Activated CD8-positive, alpha-beta memory T cell treated with anti-CD3 and anti-CD28 coated beads for 1 hour (primary cell): ENCODE results near the gene CLEC14A.

Experiments used
- DNase-seq, 2 donors: peaks; one replicate each; pipeline ENCODE4 v3.0.0-alpha.2; 2020; ENCODE audit warnings: low read depth in 1 of 2; ENCODE audit errors: extremely low read depth in 1 of 2

CLEC14A gene, protein sequence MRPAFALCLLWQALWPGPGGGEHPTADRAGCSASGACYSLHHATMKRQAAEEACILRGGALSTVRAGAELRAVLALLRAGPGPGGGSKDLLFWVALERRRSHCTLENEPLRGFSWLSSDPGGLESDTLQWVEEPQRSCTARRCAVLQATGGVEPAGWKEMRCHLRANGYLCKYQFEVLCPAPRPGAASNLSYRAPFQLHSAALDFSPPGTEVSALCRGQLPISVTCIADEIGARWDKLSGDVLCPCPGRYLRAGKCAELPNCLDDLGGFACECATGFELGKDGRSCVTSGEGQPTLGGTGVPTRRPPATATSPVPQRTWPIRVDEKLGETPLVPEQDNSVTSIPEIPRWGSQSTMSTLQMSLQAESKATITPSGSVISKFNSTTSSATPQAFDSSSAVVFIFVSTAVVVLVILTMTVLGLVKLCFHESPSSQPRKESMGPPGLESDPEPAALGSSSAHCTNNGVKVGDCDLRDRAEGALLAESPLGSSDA

DNA sequence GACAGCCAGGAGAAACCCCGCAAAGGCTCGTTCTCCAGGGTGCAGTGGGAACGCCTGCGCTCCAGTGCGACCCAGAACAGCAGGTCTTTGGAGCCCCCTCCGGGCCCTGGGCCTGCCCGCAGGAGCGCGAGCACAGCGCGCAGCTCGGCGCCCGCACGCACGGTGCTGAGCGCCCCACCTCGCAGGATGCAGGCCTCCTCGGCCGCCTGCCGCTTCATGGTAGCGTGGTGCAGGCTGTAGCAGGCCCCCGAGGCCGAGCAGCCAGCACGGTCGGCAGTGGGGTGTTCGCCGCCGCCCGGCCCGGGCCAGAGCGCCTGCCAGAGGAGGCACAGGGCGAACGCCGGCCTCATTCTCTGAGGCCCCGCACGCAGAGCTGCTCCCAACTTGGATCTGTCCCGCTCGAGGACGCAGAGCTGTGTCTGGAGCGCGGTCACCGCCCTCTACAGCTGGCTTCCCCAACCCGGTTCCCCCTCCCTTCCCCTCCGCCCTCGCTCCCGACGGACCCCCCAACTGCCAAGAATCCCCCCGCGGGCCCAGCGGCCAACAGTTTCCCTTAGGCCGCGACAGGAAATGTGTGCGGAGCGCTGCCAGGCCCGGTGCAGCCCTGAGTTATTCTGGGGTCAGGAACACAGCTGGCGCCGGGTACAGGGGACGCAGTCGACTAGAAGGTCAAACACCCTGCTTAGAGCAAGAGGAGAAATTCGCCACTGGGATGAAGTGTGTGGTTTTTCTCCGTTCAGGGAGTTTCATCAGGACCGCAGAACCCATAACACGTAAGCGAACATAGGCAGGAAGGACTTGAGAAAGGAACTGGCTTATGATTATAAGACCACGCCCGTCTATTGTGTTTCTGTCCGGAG lies at the start of gene CLEC14A:
TSS of gene CLEC14A (minus strand) at position 421 of the 860 bp plus-strand sequence. CDS start at position 350, 71 bp downstream.
- no peak for DNase-seq

DNA sequence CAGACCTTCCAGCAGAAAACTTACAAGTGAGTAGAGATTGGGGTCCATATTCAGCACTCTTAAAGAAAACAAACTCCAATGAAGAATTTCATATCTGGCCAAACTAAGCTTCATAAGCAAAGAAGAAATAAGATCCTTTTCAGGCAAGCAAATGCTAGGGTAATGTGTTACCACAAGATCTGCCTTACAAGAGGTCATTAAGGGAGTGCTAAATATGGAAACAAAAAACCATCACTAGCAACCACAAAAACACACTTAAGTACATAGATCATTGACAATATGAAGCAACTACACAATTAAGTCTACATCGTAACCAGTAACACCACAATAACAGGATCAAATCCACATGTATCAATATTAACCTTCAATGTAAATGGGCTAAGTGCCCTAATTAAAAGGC lies 47.1 kb upstream of the CLEC14A start:
- no peak for DNase-seq

DNA sequence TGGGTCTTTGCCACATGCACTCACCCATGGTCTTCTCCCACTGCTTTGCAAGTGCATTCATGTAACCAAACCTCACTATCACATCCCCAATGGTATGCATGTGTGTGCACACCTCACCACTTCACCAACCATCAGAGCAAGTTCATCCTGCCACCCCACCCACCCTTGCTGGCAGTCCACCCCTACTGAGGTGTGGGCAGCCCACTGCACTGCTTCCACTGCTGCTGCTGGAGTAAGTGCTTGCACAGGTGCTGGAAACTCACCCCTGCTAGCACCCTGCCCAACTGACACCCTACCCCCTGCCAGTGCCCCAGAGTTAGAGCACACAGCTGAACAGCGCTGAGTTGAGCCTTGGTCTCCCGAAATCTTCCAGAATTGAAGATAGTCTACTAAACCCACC lies 46.1 kb upstream of the CLEC14A start:
- no peak for DNase-seq

DNA sequence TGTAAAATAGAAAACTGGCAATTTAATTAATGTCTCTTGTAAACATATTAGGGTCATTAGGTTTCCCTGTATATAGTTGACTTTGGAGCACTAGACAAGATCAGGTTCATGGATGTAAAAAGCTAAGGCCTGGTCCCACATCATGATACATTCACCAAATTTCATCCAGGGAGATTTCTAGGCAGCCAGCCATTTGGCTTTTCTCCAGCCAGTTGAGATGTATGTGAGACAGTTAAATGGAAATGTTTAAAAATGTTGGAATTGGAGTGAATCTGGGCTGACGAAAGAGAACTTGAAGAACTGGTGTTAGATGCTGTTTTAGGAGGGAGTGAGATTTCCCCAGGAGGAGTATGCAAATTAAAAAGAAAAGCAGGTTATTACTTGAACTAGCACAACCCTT lies 41.8 kb upstream of the CLEC14A start:
- no peak for DNase-seq

DNA sequence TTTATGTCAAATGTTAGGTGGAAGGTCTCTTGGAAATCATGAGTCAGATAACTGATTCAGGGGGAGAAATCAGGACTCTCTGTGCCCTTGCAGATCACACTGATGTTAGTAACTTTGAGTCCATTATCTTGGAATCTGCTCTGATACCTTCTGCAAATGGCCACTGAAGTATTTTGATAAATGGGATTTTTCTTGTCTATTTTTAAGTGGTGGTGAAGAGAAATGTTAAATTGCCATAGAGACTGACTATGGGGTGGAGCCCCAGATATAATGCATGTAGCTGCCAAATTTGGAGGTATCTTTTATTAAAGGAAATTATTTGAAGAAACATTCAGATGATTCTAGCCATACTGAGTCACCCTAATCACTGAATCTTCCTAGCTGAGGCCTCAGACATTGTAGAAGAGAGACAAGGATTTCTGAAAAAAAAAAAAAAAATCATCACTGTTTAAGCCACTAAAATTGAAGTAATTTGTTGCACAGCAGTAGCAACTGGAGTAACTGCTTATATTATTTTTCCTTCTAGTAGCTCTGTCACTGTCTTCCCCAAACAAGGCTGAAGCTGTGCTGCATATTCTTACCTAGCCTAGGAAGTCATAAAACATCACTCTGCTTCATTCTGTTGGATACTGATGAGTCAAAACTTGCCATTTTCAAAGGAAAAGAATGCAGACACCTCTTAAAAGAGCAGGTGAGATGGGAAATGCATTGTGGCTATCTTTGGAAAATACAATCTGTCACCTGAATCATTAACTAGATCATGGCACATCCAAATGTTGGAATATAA lies 36.0 kb upstream of the CLEC14A start:
- DNase-seq: no peak

DNA sequence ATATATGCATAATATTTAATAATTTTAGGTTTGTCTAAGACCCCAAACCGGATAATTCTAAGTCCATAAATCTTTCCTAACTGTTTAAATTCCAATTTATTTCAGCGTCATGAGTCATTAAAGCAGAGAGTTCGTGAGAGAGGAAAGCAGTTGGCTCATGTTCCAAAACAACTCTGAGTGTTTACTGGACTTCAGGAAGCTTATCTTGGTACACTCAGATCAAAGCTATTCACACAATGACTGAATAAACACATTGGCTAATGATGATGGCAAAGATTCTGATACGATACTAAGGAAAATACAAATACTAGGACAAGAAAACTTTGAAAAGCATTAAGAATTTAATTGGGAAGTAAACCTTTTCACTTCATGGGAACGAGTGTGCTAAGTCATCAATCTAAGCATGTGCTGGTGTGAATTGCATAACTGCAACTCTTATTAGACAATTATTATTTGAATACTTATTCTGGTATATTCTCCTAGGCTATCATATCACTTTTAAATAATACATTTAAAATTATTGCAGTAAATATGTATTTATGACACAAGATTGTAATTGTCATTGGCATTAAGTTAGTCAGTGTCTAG lies 34.8 kb upstream of the CLEC14A start:
- DNase-seq: no peak

DNA sequence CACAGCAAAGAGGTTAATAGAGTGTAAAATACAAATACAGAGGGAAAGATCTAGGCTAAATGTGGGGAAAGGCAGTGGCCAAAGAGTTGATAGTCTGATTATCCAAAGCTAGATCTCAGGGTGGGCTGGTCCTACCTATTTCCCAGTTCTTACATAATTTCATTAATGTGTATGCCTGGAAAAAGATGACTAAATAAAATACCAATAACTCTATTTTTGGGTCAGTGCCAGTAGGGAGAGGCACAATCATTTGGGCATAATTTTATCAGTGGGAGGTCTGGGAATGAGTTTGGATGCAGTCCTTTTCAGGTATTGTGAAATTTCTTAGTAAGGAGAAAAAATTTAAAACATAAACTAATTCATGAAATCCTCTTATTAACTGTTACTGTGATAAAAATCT lies 30.6 kb upstream of the CLEC14A start:
- no peak for DNase-seq

DNA sequence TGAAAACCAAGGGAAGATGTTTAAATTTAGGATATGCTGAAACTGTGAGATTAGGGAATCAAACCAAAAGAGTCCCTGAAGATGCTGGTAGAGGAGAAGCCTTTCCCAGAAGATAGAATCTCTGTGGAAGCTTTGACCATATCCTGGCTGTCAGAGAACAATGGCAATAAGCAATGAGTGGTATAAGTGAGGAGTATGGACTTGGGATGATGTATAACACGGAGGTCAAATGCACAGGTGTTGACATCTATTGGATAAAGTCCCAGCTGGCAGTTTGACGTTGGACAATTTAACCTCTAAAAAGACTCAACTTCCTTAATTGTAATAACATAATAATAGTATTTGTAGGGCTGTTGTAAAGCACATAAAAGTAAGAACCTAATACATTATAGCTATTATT lies 30.1 kb upstream of the CLEC14A start:
- DNase-seq: no peak

DNA sequence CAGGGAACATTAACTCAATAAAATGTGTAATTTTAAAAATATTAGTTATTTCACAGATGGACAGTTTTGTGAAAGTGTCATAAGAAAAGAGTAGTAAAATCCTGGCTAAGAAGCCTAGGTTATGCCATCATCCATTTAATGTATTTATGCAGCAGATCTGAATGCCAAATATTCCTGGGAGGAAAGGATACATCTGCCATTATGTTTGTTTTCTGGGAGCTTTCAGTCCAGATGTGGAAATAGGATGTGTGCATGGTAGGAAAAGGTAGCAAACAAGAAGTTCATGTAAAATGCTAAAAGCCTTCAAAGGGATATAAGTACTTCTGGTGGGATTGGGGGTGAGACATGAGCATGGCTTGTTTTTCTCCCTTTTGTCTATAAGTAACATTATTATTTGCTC lies 27.0 kb upstream of the CLEC14A start:
- DNase-seq: no peak

DNA sequence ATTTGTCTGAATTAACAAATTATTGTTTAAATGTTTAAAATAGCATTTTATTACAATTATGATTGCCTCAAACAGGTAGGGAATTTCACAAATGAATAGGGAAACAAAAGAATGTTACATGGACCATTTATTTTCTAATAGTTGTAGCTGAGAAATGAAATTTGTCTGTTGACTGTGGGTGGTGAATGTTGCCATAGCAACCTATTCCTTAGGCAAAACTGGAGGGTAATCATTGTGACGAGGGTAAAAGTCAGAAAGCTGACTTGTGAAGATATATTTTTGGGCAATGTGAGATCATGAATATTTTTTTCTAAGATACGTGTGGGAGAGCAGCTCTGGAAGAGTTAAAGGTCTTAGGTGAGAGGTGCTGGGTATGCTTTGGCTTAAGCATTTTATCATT lies 24.2 kb upstream of the CLEC14A start:
- no peak for DNase-seq

DNA sequence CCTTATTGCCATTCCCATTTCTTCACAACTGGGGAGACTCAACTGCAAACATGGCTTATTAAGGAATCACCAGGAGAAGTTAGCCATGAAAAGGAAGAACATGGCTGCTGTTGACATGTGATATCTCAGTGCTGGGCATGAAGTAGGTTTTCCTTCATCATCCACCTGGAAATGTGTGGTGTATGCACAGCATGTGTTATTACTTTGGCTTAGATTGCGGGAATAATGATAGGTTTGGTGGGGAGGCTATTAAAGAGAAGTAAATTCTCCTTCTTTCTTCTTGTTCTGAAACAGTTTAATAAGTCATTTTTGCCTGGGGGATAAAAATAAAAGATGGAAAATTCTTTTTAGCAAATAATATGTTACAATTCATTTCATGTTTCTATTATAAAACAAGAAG lies 23.7 kb upstream of the CLEC14A start:
- no peak for DNase-seq

DNA sequence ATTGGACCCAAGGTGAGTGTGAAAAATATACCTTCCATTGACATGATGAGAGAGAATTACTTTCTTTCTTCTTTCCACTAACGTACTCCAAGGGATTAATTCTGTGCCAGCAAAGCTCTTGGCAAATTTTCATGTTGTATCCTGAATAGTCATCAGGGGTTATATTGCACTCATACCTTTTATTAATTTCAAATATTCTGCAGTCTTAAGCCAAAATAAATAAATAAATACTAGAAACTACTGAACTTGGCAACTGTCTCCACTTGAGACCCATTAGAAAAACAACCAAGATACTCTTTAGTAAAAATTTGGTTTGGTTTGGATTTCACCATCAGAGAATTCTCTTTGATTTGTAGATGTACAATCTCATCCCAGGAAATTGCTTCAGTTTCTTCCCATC lies 22.1 kb upstream of the CLEC14A start:
- no peak for DNase-seq

DNA sequence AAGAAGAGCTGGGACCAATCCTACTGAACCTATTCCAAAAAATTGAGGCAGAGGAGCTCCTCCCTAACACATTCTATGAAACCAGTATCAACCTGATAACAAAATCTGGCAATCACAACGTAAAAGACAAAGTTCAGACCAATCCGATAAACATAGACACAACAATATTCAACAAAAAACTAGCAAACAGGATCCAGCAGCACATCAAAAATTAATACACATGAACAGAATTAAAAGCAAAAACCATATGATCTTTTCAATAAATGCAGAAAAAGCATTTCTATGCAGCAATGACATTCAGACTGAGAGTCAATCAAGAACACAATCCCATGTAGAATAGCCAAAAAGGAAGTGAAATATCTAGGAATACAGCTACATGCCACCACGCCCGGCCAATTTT lies 7.0 kb upstream of the CLEC14A start:
- DNase-seq: no peak

DNA sequence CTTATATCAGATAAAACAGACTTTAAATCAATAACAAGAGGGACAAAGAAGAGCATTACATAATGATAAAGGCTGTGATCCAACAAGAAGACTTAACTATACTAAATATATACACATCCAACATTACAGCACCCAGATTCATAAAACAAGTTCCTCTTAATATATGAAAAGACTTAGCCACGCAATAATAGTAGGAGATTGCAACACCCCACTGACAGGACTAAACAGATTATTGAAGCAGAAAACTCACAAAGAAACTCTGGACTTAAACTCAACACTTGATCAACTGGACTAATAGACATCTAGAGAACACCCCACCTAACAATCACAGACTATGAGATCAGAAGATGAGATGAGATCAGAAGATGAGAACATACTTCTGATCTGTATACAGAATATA lies 5.7 kb upstream of the CLEC14A start:
- DNase-seq: no peak

DNA sequence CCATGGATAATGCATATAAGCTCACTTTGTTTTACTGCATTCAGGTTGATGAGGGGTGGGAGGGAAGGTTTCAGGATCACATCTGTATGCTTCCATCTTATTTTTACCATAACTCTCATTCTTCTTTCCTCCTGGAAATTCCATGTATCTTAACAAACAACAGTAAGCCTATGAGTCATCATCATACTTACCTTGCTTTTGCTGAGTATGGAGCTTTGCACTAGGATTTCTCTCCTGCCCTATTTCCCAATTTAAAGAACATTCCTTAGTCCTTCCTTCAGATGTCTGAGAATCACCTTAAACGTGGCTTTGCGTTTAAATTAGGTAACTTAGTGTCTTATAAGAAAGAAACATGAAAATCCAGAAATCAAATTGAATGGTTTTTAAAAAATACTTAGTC lies 1.6 kb upstream of the CLEC14A start:
- DNase-seq: no peak

DNA sequence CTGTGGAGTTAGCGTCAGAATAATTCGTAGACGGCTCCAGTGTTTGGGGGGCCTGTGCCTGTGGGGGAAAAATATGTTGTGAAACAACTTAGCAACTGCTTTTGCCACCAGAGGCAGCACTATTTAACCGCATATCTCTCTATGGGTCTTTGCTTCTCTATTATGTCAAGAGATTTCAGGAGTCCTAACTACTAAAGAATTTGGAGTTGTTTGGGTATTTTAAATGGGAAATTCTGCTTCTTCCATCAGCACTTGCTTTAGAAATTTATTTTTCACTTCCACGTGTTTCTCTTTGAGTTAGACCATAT lies 594 bp upstream of the CLEC14A start:
- no peak for DNase-seq

DNA sequence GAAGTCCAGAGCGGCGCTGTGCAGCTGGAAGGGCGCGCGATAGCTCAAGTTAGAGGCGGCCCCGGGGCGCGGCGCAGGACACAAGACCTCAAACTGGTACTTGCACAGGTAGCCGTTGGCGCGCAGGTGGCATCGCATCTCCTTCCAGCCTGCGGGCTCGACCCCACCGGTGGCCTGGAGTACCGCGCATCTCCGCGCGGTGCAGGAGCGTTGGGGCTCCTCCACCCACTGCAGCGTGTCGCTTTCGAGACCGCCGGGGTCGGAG lies 553 bp downstream of the CLEC14A start:
- no peak for DNase-seq

DNA sequence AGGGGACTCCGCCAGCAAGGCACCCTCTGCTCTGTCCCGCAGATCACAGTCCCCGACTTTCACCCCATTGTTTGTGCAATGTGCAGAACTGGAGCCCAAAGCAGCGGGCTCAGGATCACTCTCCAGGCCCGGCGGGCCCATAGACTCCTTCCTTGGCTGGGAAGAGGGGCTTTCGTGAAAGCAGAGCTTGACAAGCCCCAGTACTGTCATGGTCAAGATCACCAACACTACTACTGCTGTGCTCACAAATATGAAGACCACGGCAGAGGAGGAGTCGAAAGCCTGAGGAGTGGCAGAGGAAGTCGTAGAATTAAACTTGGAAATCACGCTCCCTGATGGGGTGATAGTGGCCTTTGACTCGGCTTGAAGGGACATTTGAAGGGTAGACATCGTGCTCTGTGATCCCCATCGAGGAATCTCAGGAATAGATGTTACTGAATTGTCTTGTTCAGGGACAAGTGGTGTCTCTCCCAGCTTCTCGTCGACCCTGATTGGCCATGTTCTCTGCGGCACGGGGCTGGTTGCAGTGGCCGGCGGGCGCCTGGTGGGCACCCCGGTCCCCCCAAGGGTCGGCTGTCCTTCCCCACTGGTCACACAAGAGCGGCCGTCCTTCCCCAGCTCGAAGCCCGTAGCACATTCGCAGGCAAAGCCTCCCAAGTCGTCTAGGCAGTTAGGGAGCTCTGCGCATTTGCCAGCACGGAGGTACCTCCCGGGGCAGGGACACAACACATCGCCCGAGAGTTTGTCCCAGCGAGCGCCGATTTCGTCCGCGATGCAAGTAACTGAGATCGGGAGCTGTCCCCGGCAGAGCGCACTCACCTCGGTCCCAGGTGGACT lies 1.1 kb downstream of the CLEC14A start:
- DNase-seq: no peak

DNA sequence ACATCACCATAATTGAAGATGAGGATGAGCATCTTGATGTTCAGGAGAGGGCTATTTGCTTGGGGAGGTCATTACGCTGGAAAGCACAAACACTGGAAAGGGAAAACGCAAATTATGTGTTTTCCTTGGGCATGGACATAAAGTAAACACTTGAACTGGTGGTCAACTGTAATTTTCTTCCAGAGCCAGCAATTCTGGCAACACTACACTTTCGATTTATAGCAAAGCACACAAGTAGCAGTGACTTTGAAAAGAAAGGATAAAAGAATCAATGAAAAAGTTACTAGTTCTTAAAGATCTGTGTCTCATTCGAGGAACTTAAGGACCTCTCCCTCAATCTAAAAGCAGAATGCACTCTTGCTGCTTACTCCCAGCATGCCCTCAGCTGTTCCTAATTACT lies 2.2 kb downstream of the CLEC14A start:
- DNase-seq: no peak

DNA sequence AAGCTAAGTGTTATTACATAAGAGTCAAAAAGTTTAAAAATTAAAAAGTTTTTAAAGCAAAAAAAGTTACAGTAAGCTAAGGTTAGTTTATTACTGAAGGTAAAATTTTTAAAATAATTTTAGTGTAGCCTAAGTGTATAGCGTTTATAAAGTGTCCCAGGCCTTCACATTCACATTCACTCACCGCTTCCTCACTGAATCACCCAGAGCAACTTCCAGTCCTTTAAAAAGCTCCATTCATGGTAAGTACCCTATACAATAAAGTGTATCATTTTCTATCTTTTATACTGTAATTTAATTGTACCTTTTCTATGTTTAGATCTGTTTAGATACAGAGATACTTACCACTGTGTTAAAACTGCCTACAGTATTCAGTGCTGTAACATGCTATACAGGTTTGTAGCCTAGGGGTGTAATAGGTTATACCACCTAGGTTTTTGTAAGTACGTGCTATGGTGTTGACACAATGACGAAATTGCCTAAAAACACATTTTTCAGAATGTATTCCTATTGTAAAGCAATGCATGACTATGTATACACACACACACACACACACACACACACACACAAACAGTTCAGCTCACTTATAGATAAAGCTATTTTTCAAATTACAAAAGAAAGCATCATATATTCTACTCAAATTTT lies 3.7 kb downstream of the CLEC14A start:
- no peak for DNase-seq
